ENCODE results near the gene TRPM6.

TRPM6 gene

GRCh38 chr9:74696520-74696919 lies 191.2 kb downstream of the TRPM6 start:
- DNase-seq = no peak

DNA sequence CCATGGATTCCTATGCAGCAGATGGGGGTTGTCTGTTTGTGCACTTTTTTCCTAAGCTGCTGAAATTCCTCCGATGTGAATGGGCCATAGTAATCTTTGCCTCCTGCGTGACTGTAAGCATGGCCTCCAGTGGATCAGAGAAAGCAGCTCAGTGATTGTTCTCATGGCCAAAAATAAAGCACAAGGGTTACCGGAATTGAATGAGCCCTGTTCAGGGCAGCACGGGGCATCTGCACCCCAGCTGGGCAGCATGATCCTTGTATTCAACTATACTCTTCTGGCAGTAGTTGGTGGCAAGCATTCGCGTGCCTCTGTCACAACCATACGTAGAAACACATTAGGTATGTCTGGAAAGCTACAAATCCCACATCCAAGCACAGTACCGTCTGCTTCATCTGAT lies 196.7 kb downstream of the TRPM6 start:
- DNase-seq = no peak

GRCh38 chr9:74683322-74683721 lies 204.4 kb downstream of the TRPM6 start:
- no peak for DNase-seq

- no peak for DNase-seq
These were observed 205.8 kb downstream of the TRPM6 start for GRCh38 chr9:74681906-74682305.

DNA sequence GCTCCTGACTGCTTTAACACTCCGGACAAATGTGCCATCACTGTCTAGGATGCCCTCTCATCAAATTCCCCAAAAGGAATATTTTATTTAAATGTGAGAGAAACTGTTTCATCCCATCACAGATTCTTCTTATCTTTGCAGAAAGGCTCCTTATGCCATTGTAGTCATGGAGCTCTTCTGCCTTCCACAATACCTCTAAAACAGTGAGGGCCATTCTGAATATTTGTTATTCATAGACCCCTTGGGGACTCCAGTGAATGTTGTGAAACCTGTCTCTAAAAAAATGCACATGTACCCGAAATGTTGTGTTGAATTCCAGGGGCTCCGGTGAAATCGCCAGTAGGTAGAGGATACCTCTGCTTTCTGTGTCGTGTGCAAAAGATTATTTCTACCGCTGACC lies 213.6 kb downstream of the TRPM6 start:
- no peak for DNase-seq

Data from central memory CD4-positive, alpha-beta T cell (primary cell).